ENCODE results near the gene JAZF1.

Gene JAZF1

DNA sequence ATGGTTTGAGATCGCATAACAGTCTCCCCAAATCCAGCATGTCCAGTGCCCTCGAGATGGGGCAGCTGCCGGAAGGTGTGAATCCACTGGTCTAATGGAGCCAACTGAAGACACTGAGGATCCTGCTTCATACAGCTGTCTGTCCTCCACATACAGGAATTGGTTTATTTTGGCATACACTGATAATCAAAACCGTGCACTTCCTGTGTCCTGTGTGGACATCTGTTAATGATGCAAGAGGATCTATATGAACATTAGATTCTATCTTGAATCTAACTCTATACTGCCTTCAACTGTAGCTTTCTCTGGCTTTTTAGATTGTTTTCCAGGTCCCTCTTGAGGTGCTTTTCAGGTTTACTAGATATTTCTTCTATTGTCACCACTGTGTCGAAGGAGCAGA lies 3.0 kb upstream of the JAZF1 start:
- H3K27ac ChIP-seq (ENCODE audit: low read depth, low read length): no peak overlapping the region

DNA sequence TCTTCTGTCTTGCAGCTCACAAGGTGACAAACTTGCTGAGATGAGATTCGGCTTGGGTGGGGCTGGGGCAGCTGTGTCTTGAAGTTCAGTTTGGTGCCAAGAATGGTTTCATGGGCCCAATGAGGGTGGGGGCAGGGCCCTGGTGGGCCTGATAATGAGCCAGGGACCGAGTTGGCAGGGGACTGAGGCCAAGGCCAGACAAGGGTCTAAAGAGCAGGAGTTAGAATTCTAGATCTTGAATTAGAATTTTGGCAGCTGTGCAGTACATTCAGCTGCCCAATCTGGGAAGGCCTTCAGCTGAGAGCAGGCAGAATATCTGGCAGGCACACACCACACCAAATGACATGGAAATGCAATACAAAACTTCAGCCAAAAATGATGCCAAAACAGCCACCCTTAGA lies 1.5 kb upstream of the JAZF1 start:
- H3K4me3 ChIP-seq (ENCODE audit: insufficient read depth, low read length, poor library complexity, severe bottlenecking): no peak overlapping the region
- no peaks in the 10 kb centered on the region; the same call in 1 of the 2 replicates for H3K36me3 ChIP-seq (ENCODE audit: low read length)
- no peaks in the 10 kb centered on the region for H3K27me3 ChIP-seq (ENCODE audit: low read length)
- H3K9ac ChIP-seq (ENCODE audit: low read length): no peak overlapping the region; the same call in 1 of the 2 replicates
- peaks cover 22% of the 10 kb centered on the region for H3F3A ChIP-seq (ENCODE audit: insufficient read depth)
- no peaks in the 10 kb centered on the region for H3K9me3 ChIP-seq (ENCODE audit: insufficient read depth, low read length)
- H3K9me2 ChIP-seq (replicated peaks; ENCODE audit: insufficient read depth, low read length): no peaks in the 10 kb centered on the region
- peak overlapping the region; percentile 27 for H3K4me2 ChIP-seq (ENCODE audit: low read depth, low read length, poor library complexity, severe bottlenecking)
- no peaks in the 10 kb centered on the region for H3K79me2 ChIP-seq (ENCODE audit: insufficient read depth, low read length)
- TF ChIP-seq EZH2phosphoT487 (conservative IDR thresholded peaks at IDR 0.05; ENCODE audit: low read length): no peak
- TF ChIP-seq, protein P1, sequence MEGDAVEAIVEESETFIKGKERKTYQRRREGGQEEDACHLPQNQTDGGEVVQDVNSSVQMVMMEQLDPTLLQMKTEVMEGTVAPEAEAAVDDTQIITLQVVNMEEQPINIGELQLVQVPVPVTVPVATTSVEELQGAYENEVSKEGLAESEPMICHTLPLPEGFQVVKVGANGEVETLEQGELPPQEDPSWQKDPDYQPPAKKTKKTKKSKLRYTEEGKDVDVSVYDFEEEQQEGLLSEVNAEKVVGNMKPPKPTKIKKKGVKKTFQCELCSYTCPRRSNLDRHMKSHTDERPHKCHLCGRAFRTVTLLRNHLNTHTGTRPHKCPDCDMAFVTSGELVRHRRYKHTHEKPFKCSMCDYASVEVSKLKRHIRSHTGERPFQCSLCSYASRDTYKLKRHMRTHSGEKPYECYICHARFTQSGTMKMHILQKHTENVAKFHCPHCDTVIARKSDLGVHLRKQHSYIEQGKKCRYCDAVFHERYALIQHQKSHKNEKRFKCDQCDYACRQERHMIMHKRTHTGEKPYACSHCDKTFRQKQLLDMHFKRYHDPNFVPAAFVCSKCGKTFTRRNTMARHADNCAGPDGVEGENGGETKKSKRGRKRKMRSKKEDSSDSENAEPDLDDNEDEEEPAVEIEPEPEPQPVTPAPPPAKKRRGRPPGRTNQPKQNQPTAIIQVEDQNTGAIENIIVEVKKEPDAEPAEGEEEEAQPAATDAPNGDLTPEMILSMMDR (IDR thresholded peaks at IDR 0.05; ENCODE audit: insufficient read depth, low read length, poor library complexity, severe bottlenecking): no peak
- H3K27ac ChIP-seq (ENCODE audit: low read depth, low read length): no peak overlapping the region
- H2AFZ ChIP-seq (ENCODE audit: low read depth, low read length, severe bottlenecking): no peak overlapping the region
- peaks cover 5% of the 10 kb centered on the region; the same call in 1 of the 2 replicates for H4K20me1 ChIP-seq (ENCODE audit: low read depth, low read length)

More for the DNA sequence above, 3.0 kb upstream of the JAZF1 start:
- H2AFZ ChIP-seq (ENCODE audit: low read depth, low read length, severe bottlenecking): no peak overlapping the region
- peaks cover 5% of the 10 kb centered on the region; the same call in 1 of the 2 replicates for H4K20me1 ChIP-seq (ENCODE audit: low read depth, low read length)
- no peaks in the 10 kb centered on the region for H3K79me2 ChIP-seq (ENCODE audit: insufficient read depth, low read length)
- H3K4me3 ChIP-seq (ENCODE audit: insufficient read depth, low read length, poor library complexity, severe bottlenecking): no peak overlapping the region
- no peaks in the 10 kb centered on the region for H3K9me2 ChIP-seq (replicated peaks; ENCODE audit: insufficient read depth, low read length)
- H3K36me3 ChIP-seq (ENCODE audit: low read length): no peaks in the 10 kb centered on the region; the same call in 1 of the 2 replicates
- no peaks in the 10 kb centered on the region for H3K9me3 ChIP-seq (ENCODE audit: insufficient read depth, low read length)
- TF ChIP-seq, protein P1 (IDR thresholded peaks at IDR 0.05; ENCODE audit: insufficient read depth, low read length, poor library complexity, severe bottlenecking): no peak
- no peak for TF ChIP-seq EZH2phosphoT487 (conservative IDR thresholded peaks at IDR 0.05; ENCODE audit: low read length)
- H3F3A ChIP-seq (ENCODE audit: insufficient read depth): peaks cover 18% of the 10 kb centered on the region
- H3K4me2 ChIP-seq (ENCODE audit: low read depth, low read length, poor library complexity, severe bottlenecking): no peak overlapping the region
- H3K27me3 ChIP-seq (ENCODE audit: low read length): no peaks in the 10 kb centered on the region
- H3K9ac ChIP-seq (ENCODE audit: low read length): no peak overlapping the region

DNA sequence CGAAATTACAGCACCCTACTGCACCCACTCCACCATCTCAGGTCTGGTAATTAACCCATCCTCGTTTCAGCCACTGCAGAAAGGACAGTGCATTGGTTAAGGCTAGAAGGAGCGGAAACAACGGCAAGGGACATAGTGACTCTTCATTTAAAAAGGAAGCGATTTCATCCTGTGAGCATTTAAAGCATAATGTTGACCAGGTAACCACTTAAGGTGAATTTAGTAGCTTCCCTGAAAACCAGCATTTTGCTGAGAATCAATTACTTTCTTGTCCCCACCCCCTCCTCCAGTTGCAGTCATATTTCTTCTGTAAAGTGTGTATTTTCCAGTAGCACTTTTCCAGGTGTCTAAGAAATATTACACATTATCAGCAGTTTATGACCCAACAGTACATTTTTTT lies 821 bp upstream of the JAZF1 start:
- H3K9me3 ChIP-seq (ENCODE audit: insufficient read depth, low read length): no peaks in the 10 kb centered on the region
- no peak overlapping the region for H2AFZ ChIP-seq (ENCODE audit: low read depth, low read length, severe bottlenecking)
- H3K27me3 ChIP-seq (ENCODE audit: low read length): no peaks in the 10 kb centered on the region
- H3K79me2 ChIP-seq (ENCODE audit: insufficient read depth, low read length): no peaks in the 10 kb centered on the region
- no peaks in the 10 kb centered on the region; the same call in 1 of the 2 replicates for H3K36me3 ChIP-seq (ENCODE audit: low read length)
- H4K20me1 ChIP-seq (ENCODE audit: low read depth, low read length): peaks cover 10% of the 10 kb centered on the region; the same call in 1 of the 2 replicates
- no peak overlapping the region for H3K27ac ChIP-seq (ENCODE audit: low read depth, low read length)
- peak overlapping the region; percentile 62 for H3K4me2 ChIP-seq (ENCODE audit: low read depth, low read length, poor library complexity, severe bottlenecking)
- no peak overlapping the region for H3K9ac ChIP-seq (ENCODE audit: low read length)
- peak overlapping the region; percentile 57 for H3K4me3 ChIP-seq (ENCODE audit: insufficient read depth, low read length, poor library complexity, severe bottlenecking)
- TF ChIP-seq, protein P1 (IDR thresholded peaks at IDR 0.05; ENCODE audit: insufficient read depth, low read length, poor library complexity, severe bottlenecking): no peak
- TF ChIP-seq EZH2phosphoT487 (conservative IDR thresholded peaks at IDR 0.05; ENCODE audit: low read length): no peak
- H3F3A ChIP-seq (ENCODE audit: insufficient read depth): peaks cover 26% of the 10 kb centered on the region
- H3K9me2 ChIP-seq (replicated peaks; ENCODE audit: insufficient read depth, low read length): no peaks in the 10 kb centered on the region

Measured in SU-DHL-6 (cell line).